B cell (primary cell): ENCODE data around the gene FOXI2.

Experiments
- EZH2 ChIP-seq: IDR thresholded peaks from 2 replicates; pipeline ENCODE4 v1.6.1; 2012; ENCODE audit warnings: borderline replicate concordance, low read depth, mild to moderate bottlenecking, moderate library complexity, low read length; ENCODE audit not compliant: insufficient read depth, poor library complexity, severe bottlenecking
- TF ChIP-seq, protein P1 (sequence below): fragments of 200-600 bp; IDR thresholded peaks from one replicate; pipeline ENCODE4 v1.8.0; 2022; ENCODE audit warnings: antibody characterized with exemption, mild to moderate bottlenecking

DNA sequence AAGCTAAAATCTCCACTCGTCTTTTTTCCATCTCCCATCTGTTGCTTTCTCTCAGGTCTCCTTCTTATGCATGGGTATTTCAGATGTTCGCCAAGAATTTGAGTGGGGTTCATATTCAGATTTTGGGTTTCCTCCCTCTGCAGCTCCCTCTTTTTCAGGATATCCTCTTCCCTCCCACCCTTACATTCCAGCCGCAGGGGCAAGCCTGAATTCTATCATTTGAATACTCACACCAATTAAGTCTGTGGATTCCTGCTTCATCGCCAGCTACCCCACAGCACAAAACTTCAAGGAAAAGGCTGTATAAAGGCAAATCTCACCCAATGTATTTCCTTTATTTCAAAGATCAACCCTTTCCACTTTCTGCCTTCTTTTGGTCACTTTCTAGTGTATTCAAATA is 41.6 kb upstream of the FOXI2 start:
- TF ChIP-seq, protein P1, sequence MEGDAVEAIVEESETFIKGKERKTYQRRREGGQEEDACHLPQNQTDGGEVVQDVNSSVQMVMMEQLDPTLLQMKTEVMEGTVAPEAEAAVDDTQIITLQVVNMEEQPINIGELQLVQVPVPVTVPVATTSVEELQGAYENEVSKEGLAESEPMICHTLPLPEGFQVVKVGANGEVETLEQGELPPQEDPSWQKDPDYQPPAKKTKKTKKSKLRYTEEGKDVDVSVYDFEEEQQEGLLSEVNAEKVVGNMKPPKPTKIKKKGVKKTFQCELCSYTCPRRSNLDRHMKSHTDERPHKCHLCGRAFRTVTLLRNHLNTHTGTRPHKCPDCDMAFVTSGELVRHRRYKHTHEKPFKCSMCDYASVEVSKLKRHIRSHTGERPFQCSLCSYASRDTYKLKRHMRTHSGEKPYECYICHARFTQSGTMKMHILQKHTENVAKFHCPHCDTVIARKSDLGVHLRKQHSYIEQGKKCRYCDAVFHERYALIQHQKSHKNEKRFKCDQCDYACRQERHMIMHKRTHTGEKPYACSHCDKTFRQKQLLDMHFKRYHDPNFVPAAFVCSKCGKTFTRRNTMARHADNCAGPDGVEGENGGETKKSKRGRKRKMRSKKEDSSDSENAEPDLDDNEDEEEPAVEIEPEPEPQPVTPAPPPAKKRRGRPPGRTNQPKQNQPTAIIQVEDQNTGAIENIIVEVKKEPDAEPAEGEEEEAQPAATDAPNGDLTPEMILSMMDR, result no peak
- no peak for TF ChIP-seq EZH2
